NCI-H2107 (cell line): ENCODE results near the gene IQGAP3.
"Not testable (repeated sequence)": the region's sequence is repeated elsewhere in the genome, so short reads cannot be mapped to it uniquely, and the experiment has no call there.

ENCODE experiments used
- DNase-seq: peaks from one replicate; lab custom pipeline; 2025; lab: John Stamatoyannopoulos, UW

IQGAP3 gene

GRCh38 chr1:156571919-156572662 is at the start of gene IQGAP3:
IQGAP3 (minus strand) TSS chr1:156572565; CDS start chr1:156572529, 36 bp downstream.
- DNase-seq = peak; percentile 60

GRCh38 chr1:156619582-156619955 is 47.2 kb upstream of the IQGAP3 start:
- no peak for DNase-seq

- no peak for DNase-seq
Observed at GRCh38 chr1:156618853-156619581, 46.7 kb upstream of the IQGAP3 start, which contains the start of gene HAPLN2. HAPLN2 (plus strand) TSS chr1:156619415; CDS start chr1:156623491, 4,076 bp downstream.

DNA sequence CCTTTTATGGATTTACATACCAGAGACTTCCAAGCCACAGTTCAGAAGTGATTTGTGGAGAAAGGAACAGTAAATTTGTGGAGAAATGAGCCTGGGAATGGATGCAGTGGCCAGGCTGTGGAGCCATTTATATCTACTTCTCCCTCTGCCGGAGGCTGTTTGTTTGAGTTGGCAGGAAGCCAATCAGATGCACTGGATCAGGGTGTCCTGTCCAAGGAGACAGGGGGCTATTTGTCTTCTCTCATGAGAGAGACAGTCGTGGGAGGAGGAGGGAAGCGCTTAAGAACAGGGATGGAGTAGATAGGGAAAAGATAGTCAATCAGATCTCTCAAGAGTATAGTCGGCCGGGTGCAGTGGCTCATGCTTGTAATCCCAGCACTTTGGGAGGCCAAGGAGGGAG is 44.1 kb upstream of the IQGAP3 start:
- no peak for DNase-seq

DNA sequence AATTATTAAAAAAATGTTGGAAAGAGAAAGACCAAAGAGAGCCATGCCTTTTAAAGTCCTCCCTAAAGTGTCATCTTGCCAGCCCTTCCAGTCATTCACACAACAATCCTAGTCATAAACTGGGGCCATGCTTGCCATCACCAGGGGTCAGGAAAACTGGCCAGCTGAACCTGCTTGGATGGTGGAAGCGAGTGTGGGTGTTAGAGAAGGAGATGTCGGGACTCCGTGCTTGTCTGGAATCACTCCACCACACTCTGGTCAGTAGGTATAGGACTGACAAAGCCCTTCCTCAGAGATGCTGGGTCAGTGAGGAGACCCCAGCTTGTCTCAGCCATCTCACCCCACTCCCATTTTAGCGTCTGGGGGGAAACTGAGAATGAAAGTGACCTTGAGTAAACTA is 43.6 kb upstream of the IQGAP3 start:
- no peak for DNase-seq

GRCh38 chr1:156612666-156613065 is 40.3 kb upstream of the IQGAP3 start:
- DNase-seq = no peak

DNA sequence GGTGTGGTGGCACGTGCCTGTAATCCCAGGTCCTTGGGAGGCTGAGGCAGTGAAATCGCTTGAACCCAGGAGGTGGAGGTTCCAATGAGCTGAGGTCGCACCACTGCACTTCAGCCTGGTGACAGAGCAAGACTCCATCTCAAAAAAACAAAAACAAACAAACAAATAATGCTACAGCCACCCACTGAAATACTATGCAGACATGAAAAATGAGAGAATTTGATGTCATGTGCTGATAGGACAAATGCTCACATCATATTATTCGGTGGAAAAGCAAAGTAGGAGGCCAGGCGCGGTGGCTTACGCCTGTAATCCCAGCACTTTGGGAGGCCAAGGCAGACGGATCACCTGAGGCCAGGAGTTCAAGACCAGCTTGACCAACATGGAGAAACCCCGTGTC is 37.7 kb upstream of the IQGAP3 start:
- not testable (repeated sequence) for DNase-seq

DNA sequence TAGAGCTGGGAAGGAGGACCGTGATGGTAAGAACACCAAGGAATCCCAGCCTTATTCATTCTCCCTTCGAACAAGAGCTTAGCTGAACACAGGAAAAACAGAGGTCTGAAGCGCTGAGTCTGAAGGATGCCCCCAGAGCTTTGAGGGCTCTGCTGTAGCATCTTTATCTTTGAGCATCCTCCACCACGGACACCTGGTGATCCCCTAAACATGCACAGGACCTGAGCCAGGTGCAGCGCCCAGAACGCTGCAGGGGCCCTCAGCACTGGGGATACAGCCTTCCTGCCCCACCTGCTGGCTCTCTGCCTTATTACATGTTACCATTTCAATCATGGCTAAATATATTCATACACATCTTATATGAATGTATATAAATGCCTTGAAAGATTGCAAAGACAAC is 36.6 kb upstream of the IQGAP3 start:
- peak; percentile 28 for DNase-seq

DNA sequence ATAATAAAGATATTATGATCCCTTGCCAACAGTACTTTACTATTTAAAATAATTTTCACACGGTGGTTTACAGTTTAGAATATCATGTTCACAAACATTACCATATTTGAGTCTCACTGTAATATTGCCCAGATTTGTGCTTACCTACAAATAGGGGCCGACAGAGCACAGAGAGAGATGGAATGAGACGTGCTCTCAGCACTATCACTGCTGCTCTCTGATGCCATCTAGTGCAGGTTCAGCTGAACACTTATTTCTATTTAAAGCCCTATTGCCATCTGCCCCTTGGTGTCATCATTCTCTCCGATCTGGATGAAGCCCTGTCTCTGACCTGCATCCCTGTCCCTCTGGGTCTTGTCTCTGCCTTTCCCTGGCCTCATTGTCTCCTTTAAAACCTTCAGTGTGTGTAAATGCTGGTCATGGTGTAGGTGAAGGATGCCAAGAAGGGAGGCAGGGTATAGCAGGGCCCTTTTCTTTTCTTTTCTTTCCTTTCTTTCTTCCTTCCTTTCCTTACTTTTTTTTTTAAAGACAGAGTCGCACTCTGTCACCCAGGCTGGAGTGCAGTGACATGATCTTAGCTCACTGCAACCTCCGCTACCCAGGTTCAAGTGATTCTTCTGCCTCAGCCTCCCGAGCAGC is 35.8 kb upstream of the IQGAP3 start:
- DNase-seq = peak; percentile 30

- DNase-seq = not testable (repeated sequence)
Observed at GRCh38 chr1:156607344-156607743, 35.0 kb upstream of the IQGAP3 start.

- DNase-seq = no peak
Observed at GRCh38 chr1:156602557-156602993, 30.2 kb upstream of the IQGAP3 start.

GRCh38 chr1:156601892-156602291 is 29.5 kb upstream of the IQGAP3 start:
- DNase-seq = no peak

DNA sequence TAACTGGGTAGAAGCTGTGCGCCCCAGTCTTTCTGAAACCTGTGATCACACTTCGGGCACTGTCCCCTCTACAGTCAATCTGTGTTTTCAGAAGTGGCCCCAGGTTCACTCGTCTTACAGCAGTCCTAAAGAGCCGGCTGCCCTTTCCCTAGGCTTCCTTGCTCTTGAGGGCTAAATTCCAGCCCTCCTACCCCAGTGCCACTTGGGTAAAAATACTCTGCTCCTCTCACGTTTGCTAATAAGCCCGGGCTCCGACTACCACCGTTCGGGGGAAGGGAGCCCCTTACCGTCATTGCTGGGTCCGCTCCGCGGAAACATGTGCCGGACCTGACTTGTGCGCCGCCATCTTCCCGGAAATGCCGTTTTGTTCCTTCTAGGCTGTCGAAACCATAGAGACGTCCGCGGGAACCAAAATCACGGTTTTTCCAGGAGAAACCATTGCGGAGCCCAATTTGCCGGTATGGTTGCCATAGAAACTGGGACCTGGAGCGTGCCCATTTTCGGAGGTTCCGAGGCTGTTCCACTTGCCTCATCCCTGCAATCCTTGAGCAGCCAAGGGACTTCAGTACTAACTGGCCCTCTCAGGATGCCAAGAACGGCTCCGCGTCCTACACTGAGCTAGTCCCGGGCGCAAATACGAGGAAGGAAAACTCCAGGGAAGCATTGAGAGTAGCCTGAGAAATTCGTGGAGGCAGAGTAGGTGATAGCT is 28.9 kb upstream of the IQGAP3 start, which contains the start of gene GPATCH4:
GPATCH4 (minus strand) TSS at position 358 of the 709 bp plus-strand sequence.
- peak; percentile 70 for DNase-seq

DNA sequence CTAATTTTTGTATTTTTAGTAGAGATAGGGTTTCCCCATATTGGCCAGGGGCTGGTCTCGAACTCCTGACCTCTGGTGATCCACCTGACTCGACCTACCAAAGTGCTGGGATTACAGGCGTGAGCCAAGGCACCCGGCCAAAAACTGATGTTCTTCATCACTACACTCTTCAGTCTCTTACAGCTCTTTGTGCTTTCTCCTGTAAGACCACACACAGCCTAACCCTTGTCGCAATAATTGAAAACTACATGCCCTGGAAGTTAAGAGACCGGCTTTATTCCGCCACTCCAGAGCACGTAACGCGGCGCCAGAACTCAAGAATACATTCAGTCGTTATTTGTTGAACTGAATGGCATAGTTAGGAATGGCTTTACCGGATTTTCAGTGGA is 28.4 kb upstream of the IQGAP3 start:
- no peak for DNase-seq

- no peak for DNase-seq
Observed at GRCh38 chr1:156599811-156600210, 27.4 kb upstream of the IQGAP3 start.

DNA sequence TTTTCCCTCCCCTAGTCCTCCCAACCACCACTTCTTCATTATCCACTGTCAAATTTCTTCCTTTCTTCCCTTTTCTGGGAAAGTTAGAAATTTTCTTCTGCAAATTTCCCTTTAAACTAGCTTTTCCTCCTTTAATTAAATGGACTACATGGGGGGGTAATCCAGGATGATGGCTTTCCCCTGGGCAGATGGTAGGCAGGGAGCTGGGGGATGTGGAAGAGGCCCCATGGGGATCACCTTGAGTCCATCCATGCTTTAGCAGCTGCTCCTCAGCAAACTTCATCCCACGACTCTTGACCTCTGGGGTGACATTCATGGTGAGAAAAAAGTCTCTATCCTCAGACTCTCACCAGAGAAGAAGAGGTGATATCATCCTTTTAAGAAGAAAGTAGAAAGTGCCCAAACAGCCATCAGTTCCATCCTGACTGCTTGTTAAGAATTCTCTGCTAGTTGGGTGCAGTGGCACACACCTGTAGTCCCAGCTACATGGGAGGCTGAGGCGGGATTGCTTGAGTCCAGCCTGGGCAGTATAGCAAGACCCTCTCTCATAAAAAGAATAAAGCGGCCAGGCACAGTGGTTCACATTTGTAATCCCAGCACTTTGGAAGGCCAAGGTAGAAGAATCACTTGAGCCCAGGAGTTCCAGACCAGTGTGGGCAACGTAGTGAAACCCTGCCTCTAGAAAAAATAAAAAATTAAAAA is 26.5 kb upstream of the IQGAP3 start:
- DNase-seq = no peak

GRCh38 chr1:156598125-156598524 is 25.8 kb upstream of the IQGAP3 start:
- DNase-seq = no peak

DNA sequence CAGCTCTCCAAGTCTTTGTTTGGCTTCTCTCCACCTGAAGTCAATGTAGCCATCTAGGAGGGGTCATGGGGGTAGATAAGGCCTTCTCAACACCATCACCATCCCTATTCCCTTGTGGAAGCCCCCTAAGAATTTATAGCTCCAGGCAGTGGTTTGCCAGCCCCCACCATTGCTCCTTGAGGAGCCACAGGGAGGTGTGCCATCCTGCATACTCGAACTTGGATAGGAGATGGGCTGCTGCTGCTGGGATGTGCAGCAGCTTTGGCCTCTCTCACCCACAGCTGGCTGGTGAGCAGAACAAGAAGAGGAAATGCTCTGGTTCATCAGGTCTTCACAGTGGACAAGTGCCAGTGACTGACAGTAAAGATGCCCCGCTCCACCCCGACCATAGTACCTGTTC is 24.1 kb upstream of the IQGAP3 start:
- DNase-seq = no peak

DNA sequence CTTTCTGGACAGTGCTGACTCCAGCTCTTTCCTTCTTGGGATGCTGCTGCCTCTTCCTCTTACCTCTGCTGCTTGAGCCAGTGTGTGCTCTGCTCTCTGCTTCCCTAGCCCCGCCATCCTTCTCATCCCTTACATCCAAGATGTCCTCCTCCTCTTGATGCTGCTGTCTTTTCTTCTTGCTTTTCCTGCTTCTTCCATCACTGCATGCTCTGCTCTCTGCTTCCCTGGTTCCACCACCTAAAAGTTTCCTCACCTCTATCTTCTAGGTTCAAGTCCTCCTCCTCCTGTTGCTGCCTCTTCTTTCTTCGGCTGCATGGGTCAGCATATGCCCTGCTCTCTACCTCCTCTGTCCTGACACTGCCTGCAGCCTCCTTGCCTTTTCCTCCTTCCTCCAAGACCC is 22.7 kb upstream of the IQGAP3 start:
- no peak for DNase-seq

- no peak for DNase-seq
Observed at GRCh38 chr1:156594190-156594589, 21.8 kb upstream of the IQGAP3 start.

- no peak for DNase-seq
Observed at GRCh38 chr1:156593661-156593989, 21.3 kb upstream of the IQGAP3 start.
